ENCODE measurements around the gene HS1BP3. TPM values are rescaled to one million over a fixed set of nuclear protein-coding genes. Genes with fewer than 3 reads are reported as not detected.

The HS1BP3 gene
- total RNA-seq, 1 donor from 2014 or later = 16.5 TPM

DNA sequence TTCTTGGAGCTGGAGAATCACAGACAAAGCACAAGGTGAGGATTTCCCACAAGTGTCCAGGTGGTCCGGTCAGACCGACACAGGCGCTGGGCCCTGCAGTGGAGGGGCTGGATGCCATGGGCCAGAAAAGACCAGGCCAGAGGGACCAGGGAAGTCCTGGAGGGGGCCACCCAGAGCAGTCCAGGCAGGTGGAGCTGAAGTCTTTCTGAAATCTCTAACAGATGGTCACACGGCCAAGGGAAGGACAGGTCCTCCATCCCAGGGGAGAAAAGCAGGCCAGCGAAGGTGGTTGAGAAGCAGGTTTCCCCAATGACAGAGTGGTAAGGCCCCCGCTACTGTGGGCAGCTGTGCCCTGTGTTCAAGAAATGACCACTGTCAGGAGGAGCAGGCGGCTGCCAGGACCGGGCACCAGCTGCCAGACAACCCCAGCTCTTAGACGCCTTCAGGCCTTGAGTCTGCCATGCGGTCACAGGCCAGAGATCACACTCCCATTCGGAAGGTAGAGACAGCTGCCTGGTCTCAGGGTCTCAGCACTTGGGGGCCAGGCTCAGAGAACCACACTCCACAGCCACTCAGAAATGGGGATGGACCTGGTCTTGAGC lies 25.9 kb downstream of the HS1BP3 start:
- Mint-ChIP-seq H3K27me3 (no peaks in the 10 kb centered on the region), H3K9me3 (ENCODE audit: low read depth) (no peaks in the 10 kb centered on the region), H3K27ac (no peak overlapping the region), H3K4me3 (ENCODE audit: low read depth) (no peak overlapping the region), H3K4me1 (ENCODE audit: low read depth) (peaks cover 8% of the 10 kb centered on the region), H3K36me3 (ENCODE audit: insufficient read depth) (peaks cover 4% of the 10 kb centered on the region)
- no peak for DNase-seq (ENCODE audit: low spot score, unreplicated experiment)
- TF ChIP-seq, protein P1, sequence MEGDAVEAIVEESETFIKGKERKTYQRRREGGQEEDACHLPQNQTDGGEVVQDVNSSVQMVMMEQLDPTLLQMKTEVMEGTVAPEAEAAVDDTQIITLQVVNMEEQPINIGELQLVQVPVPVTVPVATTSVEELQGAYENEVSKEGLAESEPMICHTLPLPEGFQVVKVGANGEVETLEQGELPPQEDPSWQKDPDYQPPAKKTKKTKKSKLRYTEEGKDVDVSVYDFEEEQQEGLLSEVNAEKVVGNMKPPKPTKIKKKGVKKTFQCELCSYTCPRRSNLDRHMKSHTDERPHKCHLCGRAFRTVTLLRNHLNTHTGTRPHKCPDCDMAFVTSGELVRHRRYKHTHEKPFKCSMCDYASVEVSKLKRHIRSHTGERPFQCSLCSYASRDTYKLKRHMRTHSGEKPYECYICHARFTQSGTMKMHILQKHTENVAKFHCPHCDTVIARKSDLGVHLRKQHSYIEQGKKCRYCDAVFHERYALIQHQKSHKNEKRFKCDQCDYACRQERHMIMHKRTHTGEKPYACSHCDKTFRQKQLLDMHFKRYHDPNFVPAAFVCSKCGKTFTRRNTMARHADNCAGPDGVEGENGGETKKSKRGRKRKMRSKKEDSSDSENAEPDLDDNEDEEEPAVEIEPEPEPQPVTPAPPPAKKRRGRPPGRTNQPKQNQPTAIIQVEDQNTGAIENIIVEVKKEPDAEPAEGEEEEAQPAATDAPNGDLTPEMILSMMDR (IDR thresholded peaks at IDR 0.05; ENCODE audit: unreplicated experiment) = no peak

DNA sequence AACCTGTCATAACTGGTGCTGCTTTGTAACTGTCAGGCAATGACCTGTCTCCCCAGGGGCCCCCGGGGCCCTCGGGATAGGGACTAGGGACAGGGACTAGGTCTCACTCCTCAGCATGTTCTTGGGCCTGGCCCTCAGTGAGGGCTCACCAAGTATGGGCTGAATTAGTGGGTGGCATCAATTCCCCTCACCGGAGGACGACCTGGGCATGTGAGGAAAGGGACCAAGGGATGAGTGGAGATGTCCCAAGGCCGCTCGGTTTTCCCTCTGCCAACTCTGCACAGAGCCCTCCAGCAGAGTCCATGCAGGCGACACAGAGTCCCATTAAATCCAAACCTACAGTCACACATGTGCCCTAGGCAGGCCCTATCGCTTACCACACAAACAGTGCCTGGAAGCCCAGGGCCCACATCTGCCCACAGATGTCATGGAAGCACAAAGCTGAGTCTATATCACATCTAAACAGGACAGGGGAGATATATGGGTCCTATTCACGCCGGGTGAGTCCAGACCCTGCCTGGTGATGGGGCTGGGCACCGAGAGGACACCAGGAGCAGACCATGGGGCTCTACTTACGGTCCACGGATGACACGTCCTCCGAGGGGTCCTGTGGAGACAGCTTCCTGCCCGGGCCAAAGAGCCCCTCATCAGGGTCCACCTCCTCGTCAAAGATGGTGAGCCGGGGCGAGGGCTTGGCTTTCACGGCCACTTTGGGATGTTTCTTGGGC lies 26.6 kb downstream of the HS1BP3 start:
- TF ChIP-seq, protein P1 (IDR thresholded peaks at IDR 0.05; ENCODE audit: unreplicated experiment) = no peak
- Mint-ChIP-seq H3K4me3 (ENCODE audit: low read depth) (no peak overlapping the region), H3K4me1 (ENCODE audit: low read depth) (peaks cover 8% of the 10 kb centered on the region), H3K9me3 (ENCODE audit: low read depth) (no peaks in the 10 kb centered on the region), H3K36me3 (ENCODE audit: insufficient read depth) (peaks cover 4% of the 10 kb centered on the region), H3K27me3 (no peaks in the 10 kb centered on the region), H3K27ac (no peak overlapping the region)
- DNase-seq (ENCODE audit: low spot score, unreplicated experiment) = no peak

DNA sequence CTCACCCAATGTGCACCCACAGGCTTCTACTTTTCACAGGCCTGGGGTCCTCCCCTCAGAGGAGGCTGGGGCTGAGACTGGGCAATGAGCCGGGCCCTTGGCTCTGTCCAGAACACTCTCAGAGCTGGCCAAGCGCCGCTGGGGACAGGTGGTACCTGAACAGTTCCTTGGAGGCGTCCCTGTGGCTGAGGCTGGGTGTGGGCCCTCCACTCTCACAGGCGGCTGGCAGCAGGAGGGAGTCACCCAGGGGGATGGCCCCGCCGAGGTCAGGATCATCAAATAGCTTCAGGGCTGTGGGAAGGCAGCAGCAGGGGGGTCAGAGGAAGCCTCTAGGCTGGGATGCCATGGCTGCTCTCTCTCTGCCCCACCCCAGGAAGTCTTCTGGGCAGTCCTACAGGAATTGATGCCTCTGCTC lies 27.1 kb downstream of the HS1BP3 start:
- H3K4me1 Mint-ChIP-seq (ENCODE audit: low read depth) = peaks cover 8% of the 10 kb centered on the region
- DNase-seq (ENCODE audit: low spot score, unreplicated experiment) = no peak
- peaks cover 4% of the 10 kb centered on the region for H3K36me3 Mint-ChIP-seq (ENCODE audit: insufficient read depth)
- H3K4me3 Mint-ChIP-seq (ENCODE audit: low read depth) = no peak overlapping the region
- no peaks in the 10 kb centered on the region for H3K27me3 Mint-ChIP-seq
- TF ChIP-seq, protein P1 (IDR thresholded peaks at IDR 0.05; ENCODE audit: unreplicated experiment) = no peak
- H3K27ac Mint-ChIP-seq = no peak overlapping the region
- no peaks in the 10 kb centered on the region for H3K9me3 Mint-ChIP-seq (ENCODE audit: low read depth)

DNA sequence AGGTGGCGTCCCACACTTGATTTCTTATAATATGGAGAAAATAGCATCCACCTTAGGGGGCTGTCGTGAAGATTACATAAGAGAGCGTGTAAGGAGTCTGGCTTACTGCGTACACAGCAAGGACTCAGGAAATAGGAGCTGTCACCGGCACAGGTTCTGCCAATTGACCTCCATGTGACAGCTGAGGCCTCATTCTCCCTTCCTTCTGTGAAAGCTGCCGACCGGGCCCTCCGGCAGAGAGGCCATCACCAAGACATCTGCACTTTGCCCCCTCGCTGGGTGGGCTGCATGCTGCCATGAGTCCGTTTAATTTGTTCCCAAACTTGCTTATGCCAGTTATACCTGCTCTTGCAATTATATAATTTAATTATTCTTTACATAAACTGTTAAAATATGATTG lies 27.7 kb downstream of the HS1BP3 start:
- H3K36me3 Mint-ChIP-seq (ENCODE audit: insufficient read depth) = peaks cover 4% of the 10 kb centered on the region
- no peaks in the 10 kb centered on the region for H3K9me3 Mint-ChIP-seq (ENCODE audit: low read depth)
- no peaks in the 10 kb centered on the region for H3K27me3 Mint-ChIP-seq
- DNase-seq (ENCODE audit: low spot score, unreplicated experiment) = no peak
- TF ChIP-seq, protein P1 (IDR thresholded peaks at IDR 0.05; ENCODE audit: unreplicated experiment) = no peak
- no peak overlapping the region for H3K27ac Mint-ChIP-seq
- no peak overlapping the region for H3K4me3 Mint-ChIP-seq (ENCODE audit: low read depth)
- peaks cover 8% of the 10 kb centered on the region for H3K4me1 Mint-ChIP-seq (ENCODE audit: low read depth)

DNA sequence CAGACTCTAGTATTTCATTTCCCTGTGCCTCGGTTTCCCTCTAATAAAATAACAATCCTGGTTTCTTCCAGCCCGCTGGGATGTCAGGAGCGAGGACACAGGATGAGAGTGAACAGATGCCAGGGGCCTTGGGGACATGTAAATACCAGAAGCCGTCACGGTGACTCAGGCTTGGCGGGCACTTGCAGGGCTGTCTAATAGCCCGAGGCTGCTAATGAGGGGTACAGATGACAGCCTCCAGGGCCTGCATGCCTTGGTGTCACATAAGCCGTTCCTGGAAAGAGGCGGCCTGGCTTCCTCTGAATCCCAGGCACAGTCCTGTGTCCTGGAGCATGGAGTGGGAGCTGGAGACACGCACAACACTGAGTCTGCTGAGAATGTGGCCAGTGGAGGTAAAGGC lies 28.2 kb downstream of the HS1BP3 start:
- Mint-ChIP-seq H3K4me3 (ENCODE audit: low read depth) (no peak overlapping the region), H3K27ac (no peak overlapping the region), H3K4me1 (ENCODE audit: low read depth) (peaks cover 8% of the 10 kb centered on the region), H3K27me3 (no peaks in the 10 kb centered on the region), H3K36me3 (ENCODE audit: insufficient read depth) (peaks cover 4% of the 10 kb centered on the region), H3K9me3 (ENCODE audit: low read depth) (no peaks in the 10 kb centered on the region)
- no peak for DNase-seq (ENCODE audit: low spot score, unreplicated experiment)
- TF ChIP-seq, protein P1 (IDR thresholded peaks at IDR 0.05; ENCODE audit: unreplicated experiment) = no peak
